Measurements from ENCODE around the gene FRZB.

The FRZB gene

GRCh38 chr2:182852090-182852489 lies 14.3 kb downstream of the FRZB start:
- Histone ChIP-seq H3K9ac (ENCODE audit: low read depth in 1 of 2, low read length in 2 of 2) (no peak overlapping the region), H3K9me3 (ENCODE audit: control insufficient read depth in 1 of 2, low read length in 2 of 2) (no peaks in the 10 kb centered on the region), H3K4me3 (ENCODE audit: low read depth in 1 of 2, low read length in 2 of 2) (no peak overlapping the region), H3K27ac (ENCODE audit: low read depth, low read length) (no peak overlapping the region), H3K36me3 (ENCODE audit: control insufficient read depth in 1 of 2, insufficient read depth in 2 of 2, low read length in 2 of 2) (no peaks in the 10 kb centered on the region), H3K27me3 (ENCODE audit: control insufficient read depth in 1 of 2, insufficient read depth in 2 of 2, low read length in 2 of 2) (no peaks in the 10 kb centered on the region), H3K4me1 (ENCODE audit: control insufficient read depth in 1 of 2, insufficient read depth in 2 of 2, low read length in 2 of 2) (no peaks in the 10 kb centered on the region)

GRCh38 chr2:182845794-182846417 lies 20.5 kb downstream of the FRZB start:
- Histone ChIP-seq H3K4me3 (ENCODE audit: low read depth in 1 of 2, low read length in 2 of 2) (no peak overlapping the region), H3K4me1 (ENCODE audit: control insufficient read depth in 1 of 2, insufficient read depth in 2 of 2, low read length in 2 of 2) (no peaks in the 10 kb centered on the region), H3K9ac (ENCODE audit: low read depth in 1 of 2, low read length in 2 of 2) (no peak overlapping the region), H3K27me3 (ENCODE audit: control insufficient read depth in 1 of 2, insufficient read depth in 2 of 2, low read length in 2 of 2) (no peaks in the 10 kb centered on the region), H3K27ac (ENCODE audit: low read depth, low read length) (no peak overlapping the region), H3K9me3 (ENCODE audit: control insufficient read depth in 1 of 2, low read length in 2 of 2) (no peaks in the 10 kb centered on the region), H3K36me3 (ENCODE audit: control insufficient read depth in 1 of 2, insufficient read depth in 2 of 2, low read length in 2 of 2) (no peaks in the 10 kb centered on the region)

- Histone ChIP-seq H3K27ac (ENCODE audit: low read depth, low read length) (no peak overlapping the region), H3K36me3 (ENCODE audit: control insufficient read depth in 1 of 2, insufficient read depth in 2 of 2, low read length in 2 of 2) (no peaks in the 10 kb centered on the region), H3K4me3 (ENCODE audit: low read depth in 1 of 2, low read length in 2 of 2) (no peak overlapping the region)
Observed at GRCh38 chr2:182836451-182836850, 30.0 kb downstream of the FRZB start.

GRCh38 chr2:182834293-182834692 lies 32.1 kb downstream of the FRZB start:
- no peak overlapping the region for H3K9ac ChIP-seq (ENCODE audit: low read depth in 1 of 2, low read length in 2 of 2)
- H3K36me3 ChIP-seq (ENCODE audit: control insufficient read depth in 1 of 2, insufficient read depth in 2 of 2, low read length in 2 of 2): no peaks in the 10 kb centered on the region
- H3K27ac ChIP-seq (ENCODE audit: low read depth, low read length): no peak overlapping the region
- no peaks in the 10 kb centered on the region for H3K4me1 ChIP-seq (ENCODE audit: control insufficient read depth in 1 of 2, insufficient read depth in 2 of 2, low read length in 2 of 2)
- no peaks in the 10 kb centered on the region for H3K9me3 ChIP-seq (ENCODE audit: control insufficient read depth in 1 of 2, low read length in 2 of 2)
- H3K4me3 ChIP-seq (ENCODE audit: low read depth in 1 of 2, low read length in 2 of 2): no peak overlapping the region
- no peaks in the 10 kb centered on the region for H3K27me3 ChIP-seq (ENCODE audit: control insufficient read depth in 1 of 2, insufficient read depth in 2 of 2, low read length in 2 of 2)

More at GRCh38 chr2:182836451-182836850, 30.0 kb downstream of the FRZB start:
- Histone ChIP-seq H3K9me3 (ENCODE audit: control insufficient read depth in 1 of 2, low read length in 2 of 2) (no peaks in the 10 kb centered on the region), H3K9ac (ENCODE audit: low read depth in 1 of 2, low read length in 2 of 2) (no peak overlapping the region), H3K4me1 (ENCODE audit: control insufficient read depth in 1 of 2, insufficient read depth in 2 of 2, low read length in 2 of 2) (no peaks in the 10 kb centered on the region), H3K27me3 (ENCODE audit: control insufficient read depth in 1 of 2, insufficient read depth in 2 of 2, low read length in 2 of 2) (no peaks in the 10 kb centered on the region)

- no peak overlapping the region for H3K4me3 ChIP-seq (ENCODE audit: low read depth in 1 of 2, low read length in 2 of 2)
- H3K27ac ChIP-seq (ENCODE audit: low read depth, low read length): no peak overlapping the region
Observed at GRCh38 chr2:182833084-182833854, 33.2 kb downstream of the FRZB start.

GRCh38 chr2:182831921-182832320 lies 34.5 kb downstream of the FRZB start:
- Histone ChIP-seq H3K4me3 (ENCODE audit: low read depth in 1 of 2, low read length in 2 of 2) (no peak overlapping the region), H3K27me3 (ENCODE audit: control insufficient read depth in 1 of 2, insufficient read depth in 2 of 2, low read length in 2 of 2) (no peaks in the 10 kb centered on the region), H3K36me3 (ENCODE audit: control insufficient read depth in 1 of 2, insufficient read depth in 2 of 2, low read length in 2 of 2) (no peaks in the 10 kb centered on the region), H3K9ac (ENCODE audit: low read depth in 1 of 2, low read length in 2 of 2) (no peak overlapping the region), H3K4me1 (ENCODE audit: control insufficient read depth in 1 of 2, insufficient read depth in 2 of 2, low read length in 2 of 2) (no peaks in the 10 kb centered on the region), H3K9me3 (ENCODE audit: control insufficient read depth in 1 of 2, low read length in 2 of 2) (no peaks in the 10 kb centered on the region), H3K27ac (ENCODE audit: low read depth, low read length) (no peak overlapping the region)

More at GRCh38 chr2:182833084-182833854, 33.2 kb downstream of the FRZB start:
- no peak overlapping the region for H3K9ac ChIP-seq (ENCODE audit: low read depth in 1 of 2, low read length in 2 of 2)
- no peaks in the 10 kb centered on the region for H3K27me3 ChIP-seq (ENCODE audit: control insufficient read depth in 1 of 2, insufficient read depth in 2 of 2, low read length in 2 of 2)
- H3K4me1 ChIP-seq (ENCODE audit: control insufficient read depth in 1 of 2, insufficient read depth in 2 of 2, low read length in 2 of 2): no peaks in the 10 kb centered on the region
- H3K9me3 ChIP-seq (ENCODE audit: control insufficient read depth in 1 of 2, low read length in 2 of 2): no peaks in the 10 kb centered on the region
- no peaks in the 10 kb centered on the region for H3K36me3 ChIP-seq (ENCODE audit: control insufficient read depth in 1 of 2, insufficient read depth in 2 of 2, low read length in 2 of 2)

- Histone ChIP-seq H3K27ac (ENCODE audit: low read depth, low read length) (no peak overlapping the region), H3K36me3 (ENCODE audit: control insufficient read depth in 1 of 2, insufficient read depth in 2 of 2, low read length in 2 of 2) (no peaks in the 10 kb centered on the region), H3K9me3 (ENCODE audit: control insufficient read depth in 1 of 2, low read length in 2 of 2) (no peaks in the 10 kb centered on the region), H3K27me3 (ENCODE audit: control insufficient read depth in 1 of 2, insufficient read depth in 2 of 2, low read length in 2 of 2) (no peaks in the 10 kb centered on the region), H3K4me1 (ENCODE audit: control insufficient read depth in 1 of 2, insufficient read depth in 2 of 2, low read length in 2 of 2) (no peaks in the 10 kb centered on the region), H3K9ac (ENCODE audit: low read depth in 1 of 2, low read length in 2 of 2) (no peak overlapping the region), H3K4me3 (ENCODE audit: low read depth in 1 of 2, low read length in 2 of 2) (no peak overlapping the region)
Observed at GRCh38 chr2:182831101-182831500, 35.3 kb downstream of the FRZB start.

- no peaks in the 10 kb centered on the region for H3K9me3 ChIP-seq (ENCODE audit: control insufficient read depth in 1 of 2, low read length in 2 of 2)
- H3K9ac ChIP-seq (ENCODE audit: low read depth in 1 of 2, low read length in 2 of 2): no peak overlapping the region
- no peaks in the 10 kb centered on the region for H3K27me3 ChIP-seq (ENCODE audit: control insufficient read depth in 1 of 2, insufficient read depth in 2 of 2, low read length in 2 of 2)
- no peaks in the 10 kb centered on the region for H3K4me1 ChIP-seq (ENCODE audit: control insufficient read depth in 1 of 2, insufficient read depth in 2 of 2, low read length in 2 of 2)
- no peak overlapping the region for H3K4me3 ChIP-seq (ENCODE audit: low read depth in 1 of 2, low read length in 2 of 2)
- no peaks in the 10 kb centered on the region for H3K36me3 ChIP-seq (ENCODE audit: control insufficient read depth in 1 of 2, insufficient read depth in 2 of 2, low read length in 2 of 2)
- no peak overlapping the region for H3K27ac ChIP-seq (ENCODE audit: low read depth, low read length)
Observed at GRCh38 chr2:182827182-182827879, 39.1 kb downstream of the FRZB start.

- Histone ChIP-seq H3K27ac (ENCODE audit: low read depth, low read length) (no peak overlapping the region), H3K4me3 (ENCODE audit: low read depth in 1 of 2, low read length in 2 of 2) (no peak overlapping the region), H3K27me3 (ENCODE audit: control insufficient read depth in 1 of 2, insufficient read depth in 2 of 2, low read length in 2 of 2) (no peaks in the 10 kb centered on the region), H3K4me1 (ENCODE audit: control insufficient read depth in 1 of 2, insufficient read depth in 2 of 2, low read length in 2 of 2) (no peaks in the 10 kb centered on the region), H3K36me3 (ENCODE audit: control insufficient read depth in 1 of 2, insufficient read depth in 2 of 2, low read length in 2 of 2) (no peaks in the 10 kb centered on the region), H3K9me3 (ENCODE audit: control insufficient read depth in 1 of 2, low read length in 2 of 2) (no peaks in the 10 kb centered on the region), H3K9ac (ENCODE audit: low read depth in 1 of 2, low read length in 2 of 2) (no peak overlapping the region)
Observed at GRCh38 chr2:182826496-182826895, 39.9 kb downstream of the FRZB start.

GRCh38 chr2:182826064-182826463 lies 40.4 kb downstream of the FRZB start:
- Histone ChIP-seq H3K4me3 (ENCODE audit: low read depth in 1 of 2, low read length in 2 of 2) (no peak overlapping the region), H3K9me3 (ENCODE audit: control insufficient read depth in 1 of 2, low read length in 2 of 2) (no peaks in the 10 kb centered on the region), H3K9ac (ENCODE audit: low read depth in 1 of 2, low read length in 2 of 2) (no peak overlapping the region), H3K4me1 (ENCODE audit: control insufficient read depth in 1 of 2, insufficient read depth in 2 of 2, low read length in 2 of 2) (no peaks in the 10 kb centered on the region), H3K27me3 (ENCODE audit: control insufficient read depth in 1 of 2, insufficient read depth in 2 of 2, low read length in 2 of 2) (no peaks in the 10 kb centered on the region), H3K36me3 (ENCODE audit: control insufficient read depth in 1 of 2, insufficient read depth in 2 of 2, low read length in 2 of 2) (no peaks in the 10 kb centered on the region), H3K27ac (ENCODE audit: low read depth, low read length) (no peak overlapping the region)

Measured in duodenal mucosa (tissue), 2 donors.